Testis (tissue), 2 donors: ENCODE data around the gene MPL.

Experiments
- POLR2A ChIP-seq: fragments of 450-650 bp; IDR thresholded peaks from one replicate; pipeline ENCODE4 v1.6.1; 2017; ENCODE audit warnings: antibody characterized with exemption, mild to moderate bottlenecking, moderate library complexity
- TF ChIP-seq, protein P1 (sequence below), 3 experiments: fragments of 450-650 bp in 2 of 3; fragments of 200-600 bp in 1 of 3; sonication (generic) in 1 of 3; IDR thresholded peaks; one replicate each; pipeline ENCODE4 v1.5.1; 2016 to 2019; ENCODE audit warnings: antibody characterized with exemption in 3 of 3, mild to moderate bottlenecking in 2 of 3, moderate library complexity in 1 of 3

DNA sequence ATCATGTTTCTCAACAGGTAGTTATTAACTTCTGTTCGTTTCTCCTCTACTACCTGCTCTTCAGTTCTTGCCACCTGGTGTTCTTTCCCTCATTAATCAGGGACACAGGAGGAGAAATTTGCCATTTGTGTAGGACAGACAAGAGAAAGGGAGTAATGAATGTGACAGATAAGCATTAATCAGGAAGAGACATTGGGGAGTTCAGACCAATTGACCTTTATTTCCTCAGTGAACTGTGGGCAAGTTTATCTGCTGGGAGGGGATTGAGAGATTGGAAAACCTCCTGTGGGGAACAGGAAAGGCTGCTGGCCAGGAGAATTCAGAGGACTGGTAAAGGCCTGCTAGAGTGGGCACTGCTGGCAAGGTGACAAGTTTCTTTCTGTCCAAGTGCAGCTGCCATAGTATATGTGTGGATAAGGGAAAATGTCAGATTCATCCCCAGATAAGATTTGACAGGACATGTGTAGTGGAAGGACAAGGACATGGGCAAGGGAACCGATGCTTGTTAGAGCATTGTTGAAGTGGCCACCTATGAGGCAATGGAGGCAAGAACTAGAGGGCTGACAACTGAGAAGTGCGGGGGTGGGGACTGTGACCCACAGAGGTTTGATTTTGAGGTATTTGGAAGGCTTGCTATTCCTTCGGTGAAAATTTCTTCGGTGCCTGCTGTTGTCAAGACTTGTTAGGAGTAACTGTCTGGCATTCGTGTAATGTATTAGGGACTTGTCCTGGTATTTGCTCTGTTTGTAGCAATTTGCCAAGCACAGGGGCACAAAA, 64.7 kb downstream of the MPL start:
- TF ChIP-seq, protein P1, sequence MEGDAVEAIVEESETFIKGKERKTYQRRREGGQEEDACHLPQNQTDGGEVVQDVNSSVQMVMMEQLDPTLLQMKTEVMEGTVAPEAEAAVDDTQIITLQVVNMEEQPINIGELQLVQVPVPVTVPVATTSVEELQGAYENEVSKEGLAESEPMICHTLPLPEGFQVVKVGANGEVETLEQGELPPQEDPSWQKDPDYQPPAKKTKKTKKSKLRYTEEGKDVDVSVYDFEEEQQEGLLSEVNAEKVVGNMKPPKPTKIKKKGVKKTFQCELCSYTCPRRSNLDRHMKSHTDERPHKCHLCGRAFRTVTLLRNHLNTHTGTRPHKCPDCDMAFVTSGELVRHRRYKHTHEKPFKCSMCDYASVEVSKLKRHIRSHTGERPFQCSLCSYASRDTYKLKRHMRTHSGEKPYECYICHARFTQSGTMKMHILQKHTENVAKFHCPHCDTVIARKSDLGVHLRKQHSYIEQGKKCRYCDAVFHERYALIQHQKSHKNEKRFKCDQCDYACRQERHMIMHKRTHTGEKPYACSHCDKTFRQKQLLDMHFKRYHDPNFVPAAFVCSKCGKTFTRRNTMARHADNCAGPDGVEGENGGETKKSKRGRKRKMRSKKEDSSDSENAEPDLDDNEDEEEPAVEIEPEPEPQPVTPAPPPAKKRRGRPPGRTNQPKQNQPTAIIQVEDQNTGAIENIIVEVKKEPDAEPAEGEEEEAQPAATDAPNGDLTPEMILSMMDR (IDR thresholded peaks at IDR 0.05) = no peak
- TF ChIP-seq POLR2A = no peak
